Activated B cell treated with CpG ODN at 0.5 μM for 24 hours (primary cell): ENCODE data around the gene UBE2I. TPM values are rescaled to one million over a fixed set of nuclear protein-coding genes. Genes with fewer than 3 reads are reported as not detected.

Experiments used
- ATAC-seq: fragments of 200-7000 bp; cut with Tn5 transposase; one replicate; pipeline ENCODE4 v1.10.0; 2021; ENCODE audit warnings: low read depth, mild to moderate bottlenecking, moderate library complexity
- CTCF ChIA-PET: fragments of 350-600 bp; sonication (Branson Sonifier 250); formaldehyde crosslinking; loops from one replicate; lab custom pipeline; 2021; ENCODE audit warnings: antibody characterized with exemption; lab: Charles Lee
- POLR2A ChIA-PET: fragments of 350-600 bp; sonication (Branson Sonifier 250); formaldehyde crosslinking; loops from one replicate; lab custom pipeline; 2021; ENCODE audit warnings: antibody characterized with exemption; lab: Charles Lee
- DNase-seq: peaks from one replicate; pipeline ENCODE4 v3.0.0; 2022
- H3K27ac Mint-ChIP-seq: one replicate; pipeline ENCODE4 v1.8.0; 2020; ENCODE audit warnings: mixed read lengths
- H3K27me3 Mint-ChIP-seq: one replicate; pipeline ENCODE4 v1.8.0; 2021; ENCODE audit warnings: mixed read lengths
- H3K36me3 Mint-ChIP-seq: one replicate; pipeline ENCODE4 v1.8.0; 2021; ENCODE audit warnings: low read depth, mixed read lengths
- H3K4me1 Mint-ChIP-seq: one replicate; pipeline ENCODE4 v1.8.0; 2021; ENCODE audit warnings: mixed read lengths
- H3K4me3 Mint-ChIP-seq: one replicate; pipeline ENCODE4 v1.8.0; 2020; ENCODE audit warnings: mild to moderate bottlenecking, mixed read lengths
- H3K9me3 Mint-ChIP-seq: one replicate; pipeline ENCODE4 v1.8.0; 2020; ENCODE audit warnings: mixed read lengths
- intact Hi-C: fragments of 100-400 bp; cut with micrococcal nuclease; formaldehyde crosslinking; loops from one replicate; pipeline ENCODE4 v1.15.1; 2024
- total RNA-seq: library from RNA; stranded (reverse); gene quantifications from 2 replicates; pipeline ENCODE4 v1.2.3, GENCODE V29; 2022
- TF ChIP-seq, protein P1 (sequence below): fragments of 200-600 bp; IDR thresholded peaks from one replicate; pipeline ENCODE4 v1.8.0; 2022; ENCODE audit warnings: antibody characterized with exemption, mild to moderate bottlenecking

Gene UBE2I
- total RNA-seq, 1 donor from 2014 or later, result 240 TPM

DNA sequence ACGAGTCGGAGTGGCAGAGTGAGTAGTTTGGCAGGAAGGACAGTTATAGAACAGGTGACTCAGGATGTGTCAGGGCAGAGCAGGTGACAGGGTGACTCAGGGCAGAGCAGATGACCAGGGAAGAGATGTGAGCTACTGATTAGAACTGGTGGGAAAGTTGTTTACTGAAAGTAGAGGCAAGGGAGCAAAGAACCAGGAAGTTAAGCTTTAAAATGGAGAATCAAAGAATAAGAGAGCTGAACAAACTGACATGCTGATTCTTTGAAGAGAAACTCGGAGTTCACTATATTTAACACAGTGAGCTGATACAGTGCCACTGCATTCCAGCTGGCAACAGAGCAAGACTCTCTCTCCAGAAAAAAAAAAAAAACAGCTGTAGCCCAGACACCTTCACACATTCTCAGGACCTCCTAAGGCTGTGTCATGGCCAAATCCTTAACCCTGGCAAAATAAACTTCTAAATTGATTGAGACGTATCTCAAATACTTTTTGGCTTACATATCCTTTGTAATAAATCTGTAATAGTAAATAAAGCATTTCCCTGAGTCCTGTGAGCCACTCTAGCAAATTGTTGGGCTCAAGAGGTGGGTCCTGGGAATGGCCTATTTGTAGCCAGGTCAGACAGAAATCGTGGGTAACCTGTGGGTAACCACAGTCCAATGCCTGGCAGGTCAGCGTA lies 12.3 kb upstream of the UBE2I start:
- peak; percentile 29 for ATAC-seq
- DNase-seq, result no peak
- intact Hi-C loops, result no loop called here
- ChIA-PET POLR2A (interaction anchor here (0.7 to 1.2 kb wide), 2 partner anchors 12 to 123 kb away, joined by 3 to 6 read pairs; partner anchors contain the start of genes UBE2I and UQCC4), CTCF (interaction anchor here (1.1 kb wide), 1 partner anchor 35 kb away, joined by 4 read pairs; no protein-coding TSS in a partner anchor)
- H3K27ac Mint-ChIP-seq, result peak overlapping the region; percentile 59
- H3K4me1 Mint-ChIP-seq, result peaks cover 37% of the 10 kb centered on the region
- TF ChIP-seq, protein P1, sequence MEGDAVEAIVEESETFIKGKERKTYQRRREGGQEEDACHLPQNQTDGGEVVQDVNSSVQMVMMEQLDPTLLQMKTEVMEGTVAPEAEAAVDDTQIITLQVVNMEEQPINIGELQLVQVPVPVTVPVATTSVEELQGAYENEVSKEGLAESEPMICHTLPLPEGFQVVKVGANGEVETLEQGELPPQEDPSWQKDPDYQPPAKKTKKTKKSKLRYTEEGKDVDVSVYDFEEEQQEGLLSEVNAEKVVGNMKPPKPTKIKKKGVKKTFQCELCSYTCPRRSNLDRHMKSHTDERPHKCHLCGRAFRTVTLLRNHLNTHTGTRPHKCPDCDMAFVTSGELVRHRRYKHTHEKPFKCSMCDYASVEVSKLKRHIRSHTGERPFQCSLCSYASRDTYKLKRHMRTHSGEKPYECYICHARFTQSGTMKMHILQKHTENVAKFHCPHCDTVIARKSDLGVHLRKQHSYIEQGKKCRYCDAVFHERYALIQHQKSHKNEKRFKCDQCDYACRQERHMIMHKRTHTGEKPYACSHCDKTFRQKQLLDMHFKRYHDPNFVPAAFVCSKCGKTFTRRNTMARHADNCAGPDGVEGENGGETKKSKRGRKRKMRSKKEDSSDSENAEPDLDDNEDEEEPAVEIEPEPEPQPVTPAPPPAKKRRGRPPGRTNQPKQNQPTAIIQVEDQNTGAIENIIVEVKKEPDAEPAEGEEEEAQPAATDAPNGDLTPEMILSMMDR, result no peak
- H3K9me3 Mint-ChIP-seq, result no peaks in the 10 kb centered on the region
- no peaks in the 10 kb centered on the region for H3K36me3 Mint-ChIP-seq
- H3K27me3 Mint-ChIP-seq, result peaks cover 16% of the 10 kb centered on the region
- peak overlapping the region; percentile 1 for H3K4me3 Mint-ChIP-seq

GRCh38 chr16:1298406-1298805 lies 11.0 kb upstream of the UBE2I start:
- H3K4me3 Mint-ChIP-seq, result no peak overlapping the region
- CTCF ChIA-PET, result no interaction called here
- intact Hi-C loops, result no loop called here
- peaks cover 42% of the 10 kb centered on the region for H3K4me1 Mint-ChIP-seq
- TF ChIP-seq, protein P1, result no peak
- peaks cover 9% of the 10 kb centered on the region for H3K27me3 Mint-ChIP-seq
- H3K36me3 Mint-ChIP-seq, result no peaks in the 10 kb centered on the region
- H3K9me3 Mint-ChIP-seq, result no peaks in the 10 kb centered on the region
- no peak for DNase-seq
- no peak for ATAC-seq
- POLR2A ChIA-PET, result no interaction called here
- no peak overlapping the region for H3K27ac Mint-ChIP-seq

GRCh38 chr16:1299012-1299867 lies 10.2 kb upstream of the UBE2I start:
- CTCF ChIA-PET, result interaction anchor here (1.0 kb wide), 1 partner anchor 64 kb away, joined by 3 read pairs; no protein-coding TSS in a partner anchor
- no peaks in the 10 kb centered on the region for H3K9me3 Mint-ChIP-seq

GRCh38 chr16:1299868-1300203 lies 9.6 kb upstream of the UBE2I start:
- DNase-seq (no peak), ATAC-seq (no peak)
- Mint-ChIP-seq H3K27me3 (peaks cover 9% of the 10 kb centered on the region), H3K4me3 (no peak overlapping the region), H3K9me3 (no peaks in the 10 kb centered on the region), H3K27ac (no peak overlapping the region), H3K36me3 (no peaks in the 10 kb centered on the region), H3K4me1 (peaks cover 46% of the 10 kb centered on the region)
- TF ChIP-seq, protein P1, result no peak
- POLR2A ChIA-PET, result interaction anchor here (1.1 to 1.5 kb wide), 2 partner anchors 9 to 11 kb away, joined by 3 read pairs; partner anchors contain the start of gene UBE2I
- intact Hi-C loops, result no loop called here
- CTCF ChIA-PET, result interaction anchor here (1.0 kb wide), 1 partner anchor 64 kb away, joined by 3 read pairs; no protein-coding TSS in a partner anchor

More at GRCh38 chr16:1299012-1299867, 10.2 kb upstream of the UBE2I start:
- H3K4me3 Mint-ChIP-seq, result no peak overlapping the region
- intact Hi-C loops, result no loop called here
- no peak overlapping the region for H3K27ac Mint-ChIP-seq
- no peak for ATAC-seq
- no peak for DNase-seq
- H3K4me1 Mint-ChIP-seq, result peaks cover 44% of the 10 kb centered on the region
- TF ChIP-seq, protein P1, result no peak
- POLR2A ChIA-PET, result interaction anchor here (1.1 kb wide), 1 partner anchor 12 kb away, joined by 3 read pairs; no protein-coding TSS in a partner anchor
- H3K27me3 Mint-ChIP-seq, result peaks cover 9% of the 10 kb centered on the region
- H3K36me3 Mint-ChIP-seq, result no peaks in the 10 kb centered on the region
